Activated CD4-positive, alpha-beta memory T cell treated with anti-CD3 and anti-CD28 coated beads, Interleukin-2, amount 10 ng/mL, durations not matched to agents 7 days and 5 days (primary cell): Measurements from ENCODE around the gene UTP14A. TPM values are rescaled to one million over a fixed set of nuclear protein-coding genes. Genes with fewer than 3 reads are reported as not detected.
"Not testable (repeated sequence)": the region's sequence is repeated elsewhere in the genome, so short reads cannot be mapped to it uniquely, and the experiment has no call there.

Source experiments
- CTCF ChIA-PET: fragments of 350-600 bp; sonication (Branson Sonifier 250); formaldehyde crosslinking; loops from one replicate; lab custom pipeline; 2021; ENCODE audit warnings: antibody characterized with exemption, inconsistent platforms; lab: Charles Lee
- POLR2A ChIA-PET: fragments of 350-600 bp; sonication (Branson Sonifier 250); formaldehyde crosslinking; loops from one replicate; lab custom pipeline; 2021; ENCODE audit warnings: antibody characterized with exemption; lab: Charles Lee
- DNase-seq: peaks from one replicate; pipeline ENCODE4 v3.0.0-alpha.2; 2020
- H3K27ac Mint-ChIP-seq: one replicate; pipeline ENCODE4 v1.8.0; 2021; ENCODE audit warnings: mild to moderate bottlenecking, mixed read lengths
- H3K27me3 Mint-ChIP-seq: one replicate; pipeline ENCODE4 v1.8.0; 2021; ENCODE audit warnings: mixed read lengths
- H3K36me3 Mint-ChIP-seq: one replicate; pipeline ENCODE4 v1.8.0; 2021; ENCODE audit warnings: low read depth, mixed read lengths
- H3K4me1 Mint-ChIP-seq: one replicate; pipeline ENCODE4 v1.8.0; 2021; ENCODE audit warnings: mixed read lengths
- H3K4me3 Mint-ChIP-seq: one replicate; pipeline ENCODE4 v1.8.0; 2021; ENCODE audit warnings: mild to moderate bottlenecking, mixed read lengths
- H3K9me3 Mint-ChIP-seq: one replicate; pipeline ENCODE4 v1.8.0; 2021; ENCODE audit warnings: mixed read lengths
- total RNA-seq, 2 experiments: library from RNA; stranded (reverse); gene quantifications; one replicate each; pipeline ENCODE4 v1.2.3, GENCODE V29; 2021

UTP14A gene, protein sequence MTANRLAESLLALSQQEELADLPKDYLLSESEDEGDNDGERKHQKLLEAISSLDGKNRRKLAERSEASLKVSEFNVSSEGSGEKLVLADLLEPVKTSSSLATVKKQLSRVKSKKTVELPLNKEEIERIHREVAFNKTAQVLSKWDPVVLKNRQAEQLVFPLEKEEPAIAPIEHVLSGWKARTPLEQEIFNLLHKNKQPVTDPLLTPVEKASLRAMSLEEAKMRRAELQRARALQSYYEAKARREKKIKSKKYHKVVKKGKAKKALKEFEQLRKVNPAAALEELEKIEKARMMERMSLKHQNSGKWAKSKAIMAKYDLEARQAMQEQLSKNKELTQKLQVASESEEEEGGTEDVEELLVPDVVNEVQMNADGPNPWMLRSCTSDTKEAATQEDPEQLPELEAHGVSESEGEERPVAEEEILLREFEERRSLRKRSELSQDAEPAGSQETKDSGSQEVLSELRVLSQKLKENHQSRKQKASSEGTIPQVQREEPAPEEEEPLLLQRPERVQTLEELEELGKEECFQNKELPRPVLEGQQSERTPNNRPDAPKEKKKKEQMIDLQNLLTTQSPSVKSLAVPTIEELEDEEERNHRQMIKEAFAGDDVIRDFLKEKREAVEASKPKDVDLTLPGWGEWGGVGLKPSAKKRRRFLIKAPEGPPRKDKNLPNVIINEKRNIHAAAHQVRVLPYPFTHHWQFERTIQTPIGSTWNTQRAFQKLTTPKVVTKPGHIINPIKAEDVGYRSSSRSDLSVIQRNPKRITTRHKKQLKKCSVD
- total RNA-seq = 10 to 100 TPM; 15.3 to 18.4 TPM

DNA sequence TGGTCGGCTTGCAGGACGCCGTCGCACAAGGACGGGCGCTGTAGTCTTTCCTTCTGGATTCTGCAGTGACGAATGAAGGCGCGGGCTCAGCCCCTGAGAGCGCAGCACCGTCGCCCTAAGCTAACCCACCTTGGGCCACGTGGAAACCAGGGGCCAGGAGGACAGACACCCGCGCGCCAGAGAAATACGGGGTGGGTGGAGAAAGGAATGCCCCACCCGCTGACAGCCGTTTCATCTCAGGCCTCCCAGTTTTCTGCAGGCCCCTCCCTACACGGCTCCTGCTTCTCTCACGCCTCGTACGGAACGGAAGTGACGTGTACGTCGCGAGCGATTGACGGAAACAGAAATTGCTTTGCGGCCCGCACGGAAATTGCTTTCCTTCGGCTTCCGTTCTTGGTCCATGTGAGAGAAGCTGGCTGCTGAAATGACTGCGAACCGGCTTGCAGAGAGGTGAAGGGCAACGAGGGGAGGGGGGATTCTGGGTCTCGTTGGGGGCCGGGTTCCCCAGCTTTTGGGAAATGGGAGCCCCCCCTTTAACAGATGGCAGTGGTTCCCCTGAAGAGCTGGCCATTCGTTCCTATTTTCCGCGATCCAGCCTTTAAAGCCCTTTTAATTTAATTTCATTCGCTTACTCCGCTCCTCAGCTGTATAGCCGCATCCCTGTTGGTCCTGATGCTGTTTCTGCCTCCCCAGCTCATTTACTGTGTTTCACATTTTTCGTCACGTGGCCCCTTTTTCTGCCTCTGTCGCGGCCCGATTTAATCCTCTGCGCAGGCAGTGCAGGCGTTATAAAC is at the start of gene UTP14A:
TSS of gene UTP14A (plus strand) at position 378 of the 794 bp plus-strand sequence. CDS start at position 425, 47 bp downstream.
- H3K36me3 Mint-ChIP-seq = peaks cover 20% of the 10 kb centered on the region
- no peaks in the 10 kb centered on the region for H3K9me3 Mint-ChIP-seq
- ChIA-PET CTCF (interaction anchor here (1.0 to 2.6 kb wide), 4 partner anchors 19 to 305 kb away, joined by 3 to 13 read pairs (median 10); no protein-coding TSS in a partner anchor), POLR2A (interaction anchor here (0.7 to 1.9 kb wide), 5 partner anchors 20 to 302 kb away, joined by 3 to 7 read pairs (median 4); no protein-coding TSS in a partner anchor)
- H3K27ac Mint-ChIP-seq = peak within 1 kb of the TSS; percentile 86
- peaks cover 22% of the 10 kb centered on the region for H3K4me1 Mint-ChIP-seq
- H3K27me3 Mint-ChIP-seq = no peaks in the 10 kb centered on the region
- H3K4me3 Mint-ChIP-seq = peak within 1 kb of the TSS; percentile 93
- peak; percentile 89 for DNase-seq

GRCh38 chrX:129859134-129859533 is 46.8 kb upstream of the UTP14A start:
- CTCF ChIA-PET = interaction anchor here (0.7 kb wide), 1 partner anchor 258 kb away, joined by 4 read pairs; no protein-coding TSS in a partner anchor
- H3K4me3 Mint-ChIP-seq, DNase-seq, H3K9me3 Mint-ChIP-seq, H3K27ac Mint-ChIP-seq, H3K27me3 Mint-ChIP-seq, H3K4me1 Mint-ChIP-seq, POLR2A ChIA-PET, H3K36me3 Mint-ChIP-seq: not testable (repeated sequence)

GRCh38 chrX:129866321-129866720 is 39.6 kb upstream of the UTP14A start:
- DNase-seq, CTCF ChIA-PET, H3K4me1 Mint-ChIP-seq, H3K36me3 Mint-ChIP-seq, POLR2A ChIA-PET, H3K9me3 Mint-ChIP-seq, H3K4me3 Mint-ChIP-seq, H3K27ac Mint-ChIP-seq: not testable (repeated sequence)
- H3K27me3 Mint-ChIP-seq = peaks cover 11% of the 10 kb centered on the region

DNA sequence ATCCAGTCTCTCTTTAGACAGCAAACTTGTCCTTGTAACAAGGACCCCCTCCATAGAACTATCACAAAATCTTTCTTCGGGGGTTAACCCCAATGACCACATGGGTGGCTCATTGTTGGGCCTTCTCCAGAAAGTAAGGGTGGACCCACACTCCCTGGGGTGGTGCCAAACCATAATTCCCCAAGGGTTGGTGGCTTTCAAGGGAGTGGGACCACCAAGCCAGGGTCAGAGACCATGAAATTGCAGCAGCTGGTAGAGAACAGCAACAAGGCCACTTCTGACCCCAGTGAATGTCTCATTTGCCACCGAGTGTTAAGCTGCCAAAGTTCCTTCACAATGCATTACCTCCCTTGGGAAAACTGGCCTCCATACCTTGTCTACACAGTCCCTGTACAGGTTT is 33.4 kb upstream of the UTP14A start:
- DNase-seq = no peak
- Mint-ChIP-seq H3K4me3 (no peak overlapping the region), H3K4me1 (no peaks in the 10 kb centered on the region), H3K36me3 (no peaks in the 10 kb centered on the region), H3K27me3 (peaks cover 4% of the 10 kb centered on the region), H3K9me3 (no peaks in the 10 kb centered on the region), H3K27ac (no peak overlapping the region)
- POLR2A ChIA-PET = no interaction called here
- CTCF ChIA-PET = no interaction called here

DNA sequence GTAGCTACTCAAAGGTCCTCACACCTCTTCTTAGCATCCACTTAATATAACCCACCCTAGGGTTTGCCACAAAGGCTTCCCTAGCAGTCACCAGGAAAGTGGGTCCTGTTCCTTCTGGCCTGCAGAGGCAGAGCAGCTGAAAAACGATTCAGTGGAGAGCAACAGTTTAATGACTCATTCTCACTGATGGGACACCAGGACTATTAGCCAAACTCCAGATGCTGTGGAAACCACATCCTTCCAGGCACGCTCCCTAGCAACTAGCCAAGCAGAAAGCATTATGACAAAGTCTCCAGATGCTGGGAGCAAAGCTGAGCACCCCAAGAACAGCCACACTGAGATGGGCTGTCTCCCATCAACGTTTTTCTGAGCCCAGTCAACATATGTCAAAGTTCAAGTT is 30.3 kb upstream of the UTP14A start:
- no peak overlapping the region for H3K27ac Mint-ChIP-seq
- no peak for DNase-seq
- no peak overlapping the region for H3K4me3 Mint-ChIP-seq
- no peaks in the 10 kb centered on the region for H3K27me3 Mint-ChIP-seq
- POLR2A ChIA-PET = no interaction called here
- H3K36me3 Mint-ChIP-seq = no peaks in the 10 kb centered on the region
- no peaks in the 10 kb centered on the region for H3K9me3 Mint-ChIP-seq
- H3K4me1 Mint-ChIP-seq = no peaks in the 10 kb centered on the region
- CTCF ChIA-PET = no interaction called here

DNA sequence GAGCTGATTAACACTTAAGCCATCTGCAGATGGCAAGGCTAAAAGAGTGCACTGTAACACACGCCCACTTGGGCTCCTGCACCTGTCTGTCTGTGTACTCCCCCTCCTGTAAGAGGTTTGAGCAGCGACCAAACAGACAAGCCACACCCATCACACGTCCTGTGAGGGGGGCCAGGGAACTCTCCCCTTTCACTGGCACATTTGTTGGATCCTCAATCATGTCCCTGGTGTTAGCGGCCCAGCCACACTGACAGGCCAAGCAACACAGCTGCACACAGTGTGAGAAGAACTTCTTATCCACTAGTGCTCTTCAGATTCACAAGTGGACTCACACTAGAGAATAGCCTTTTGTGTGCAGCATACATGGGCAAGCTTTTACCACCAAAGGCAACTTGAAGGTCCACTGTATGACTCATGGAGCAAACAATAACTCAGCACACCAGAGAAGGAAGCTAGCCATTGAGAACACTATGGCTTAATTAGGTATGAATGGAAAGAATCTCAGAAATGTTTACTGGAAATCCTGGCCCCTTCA is 29.1 kb upstream of the UTP14A start:
- no peaks in the 10 kb centered on the region for H3K4me1 Mint-ChIP-seq
- no peak overlapping the region for H3K27ac Mint-ChIP-seq
- no peaks in the 10 kb centered on the region for H3K27me3 Mint-ChIP-seq
- no peak overlapping the region for H3K4me3 Mint-ChIP-seq
- ChIA-PET CTCF (no interaction called here), POLR2A (no interaction called here)
- no peak for DNase-seq
- no peaks in the 10 kb centered on the region for H3K9me3 Mint-ChIP-seq
- H3K36me3 Mint-ChIP-seq = no peaks in the 10 kb centered on the region

DNA sequence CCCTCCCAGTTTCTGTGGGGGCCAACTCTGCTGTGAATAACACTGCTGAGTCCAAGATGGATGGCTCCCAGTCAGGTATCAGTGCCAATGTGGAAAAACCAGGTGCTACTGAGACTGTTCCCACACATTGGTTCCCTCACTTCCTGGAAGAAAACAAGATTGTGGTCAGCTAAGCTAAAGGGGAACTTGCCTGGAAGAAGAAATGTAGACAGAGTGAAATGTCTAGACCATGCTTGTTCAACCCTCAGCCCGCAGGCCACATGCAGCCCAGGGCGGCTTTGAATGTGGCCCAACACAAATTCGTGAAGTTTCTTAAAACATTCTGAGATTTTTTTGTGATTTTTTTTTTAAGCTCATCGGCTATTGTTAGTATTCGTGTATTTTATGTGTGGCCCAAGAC is 28.6 kb upstream of the UTP14A start:
- peaks cover 3% of the 10 kb centered on the region for H3K27me3 Mint-ChIP-seq
- no peak overlapping the region for H3K27ac Mint-ChIP-seq
- no peaks in the 10 kb centered on the region for H3K9me3 Mint-ChIP-seq
- ChIA-PET CTCF (no interaction called here), POLR2A (no interaction called here)
- no peaks in the 10 kb centered on the region for H3K36me3 Mint-ChIP-seq
- no peaks in the 10 kb centered on the region for H3K4me1 Mint-ChIP-seq
- DNase-seq = no peak
- H3K4me3 Mint-ChIP-seq = no peak overlapping the region

GRCh38 chrX:129900054-129900453 is 5.9 kb upstream of the UTP14A start:
- ChIA-PET CTCF (no interaction called here), POLR2A (no interaction called here)
- H3K9me3 Mint-ChIP-seq = no peaks in the 10 kb centered on the region
- no peaks in the 10 kb centered on the region for H3K27me3 Mint-ChIP-seq
- no peak overlapping the region for H3K27ac Mint-ChIP-seq
- H3K4me1 Mint-ChIP-seq = no peaks in the 10 kb centered on the region
- H3K36me3 Mint-ChIP-seq = no peaks in the 10 kb centered on the region
- no peak for DNase-seq
- H3K4me3 Mint-ChIP-seq = no peak overlapping the region

DNA sequence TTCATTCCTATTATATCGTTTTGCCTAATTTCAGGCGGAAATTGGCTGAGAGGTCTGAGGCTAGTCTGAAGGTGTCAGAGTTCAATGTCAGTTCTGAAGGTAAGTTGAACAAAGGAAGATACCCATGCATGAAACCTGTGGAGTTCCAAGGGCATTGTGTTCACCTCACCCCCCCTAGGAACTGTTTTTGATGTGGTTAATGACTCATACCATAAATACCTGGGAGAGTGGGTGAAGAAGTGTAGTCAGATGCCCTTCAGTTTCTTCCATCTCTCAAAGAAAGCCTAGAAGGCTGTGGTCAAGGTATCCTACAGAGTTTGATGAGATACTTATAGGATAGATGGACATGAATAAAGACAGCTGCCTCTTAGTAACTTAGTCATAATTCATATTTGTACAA is 2.7 kb downstream of the UTP14A start:
- no peak for DNase-seq
- no peak overlapping the region for H3K27ac Mint-ChIP-seq
- H3K4me3 Mint-ChIP-seq = no peak overlapping the region
- peaks cover 24% of the 10 kb centered on the region for H3K4me1 Mint-ChIP-seq
- ChIA-PET CTCF (no interaction called here), POLR2A (no interaction called here)
- H3K27me3 Mint-ChIP-seq = no peaks in the 10 kb centered on the region
- H3K36me3 Mint-ChIP-seq = peaks cover 25% of the 10 kb centered on the region
- no peaks in the 10 kb centered on the region for H3K9me3 Mint-ChIP-seq

GRCh38 chrX:129925305-129926092 is 19.5 kb downstream of the UTP14A start:
- Mint-ChIP-seq H3K27me3 (no peaks in the 10 kb centered on the region), H3K27ac (no peak overlapping the region), H3K4me3 (no peak overlapping the region), H3K4me1 (peaks cover 4% of the 10 kb centered on the region), H3K36me3 (peaks cover 39% of the 10 kb centered on the region), H3K9me3 (no peaks in the 10 kb centered on the region)
- ChIA-PET CTCF (interaction anchor here (1.0 to 4.0 kb wide), 19 partner anchors 8 to 324 kb away, joined by 3 to 91 read pairs (median 5); partner anchors contain the start of genes RAB33A and UTP14A), POLR2A (interaction anchor here (2.0 to 2.6 kb wide), 2 partner anchors 20 to 135 kb away, joined by 7 to 13 read pairs; partner anchors contain the start of gene UTP14A)
- DNase-seq = peak; percentile 72

GRCh38 chrX:129930941-129931410 is 25.0 kb downstream of the UTP14A start:
- Mint-ChIP-seq H3K9me3 (no peaks in the 10 kb centered on the region), H3K27me3 (peaks cover 13% of the 10 kb centered on the region), H3K4me3 (peak overlapping the region; percentile 80), H3K36me3 (peaks cover 10% of the 10 kb centered on the region), H3K27ac (peak overlapping the region; percentile 91), H3K4me1 (peaks cover 6% of the 10 kb centered on the region)
- ChIA-PET CTCF (interaction anchor here (0.7 to 1.7 kb wide), 5 partner anchors 31 to 129 kb away, joined by 3 to 6 read pairs (median 4); no protein-coding TSS in a partner anchor), POLR2A (interaction anchor here (0.6 to 1.7 kb wide), 7 partner anchors 21 to 151 kb away, joined by 3 to 7 read pairs (median 5); partner anchors contain the start of gene BCORL1)
- DNase-seq = no peak
